Activated CD4-positive, alpha-beta memory T cell treated with anti-CD3 and anti-CD28 coated beads, Interleukin-2, amount 10 ng/mL, durations not matched to agents 7 days and 5 days (primary cell): Measurements from ENCODE around the gene FAM124B. TPM values are rescaled to one million over a fixed set of nuclear protein-coding genes. Genes with fewer than 3 reads are reported as not detected.

ENCODE experiments used
- CTCF ChIA-PET: fragments of 350-600 bp; sonication (Branson Sonifier 250); formaldehyde crosslinking; loops from one replicate; lab custom pipeline; 2021; ENCODE audit warnings: antibody characterized with exemption, inconsistent platforms; lab: Charles Lee
- POLR2A ChIA-PET: fragments of 350-600 bp; sonication (Branson Sonifier 250); formaldehyde crosslinking; loops from one replicate; lab custom pipeline; 2021; ENCODE audit warnings: antibody characterized with exemption; lab: Charles Lee
- DNase-seq: peaks from one replicate; pipeline ENCODE4 v3.0.0-alpha.2; 2020
- H3K27ac Mint-ChIP-seq: one replicate; pipeline ENCODE4 v1.8.0; 2021; ENCODE audit warnings: mild to moderate bottlenecking, mixed read lengths
- H3K27me3 Mint-ChIP-seq: one replicate; pipeline ENCODE4 v1.8.0; 2021; ENCODE audit warnings: mixed read lengths
- H3K36me3 Mint-ChIP-seq: one replicate; pipeline ENCODE4 v1.8.0; 2021; ENCODE audit warnings: low read depth, mixed read lengths
- H3K4me1 Mint-ChIP-seq: one replicate; pipeline ENCODE4 v1.8.0; 2021; ENCODE audit warnings: mixed read lengths
- H3K4me3 Mint-ChIP-seq: one replicate; pipeline ENCODE4 v1.8.0; 2021; ENCODE audit warnings: mild to moderate bottlenecking, mixed read lengths
- H3K9me3 Mint-ChIP-seq: one replicate; pipeline ENCODE4 v1.8.0; 2021; ENCODE audit warnings: mixed read lengths
- total RNA-seq, 2 experiments: library from RNA; stranded (reverse); gene quantifications; one replicate each; pipeline ENCODE4 v1.2.3, GENCODE V29; 2021

Gene FAM124B
- 1 to 10 TPM; 1.2 to 2.1 TPM for total RNA-seq

- Mint-ChIP-seq H3K27me3 (no peaks in the 10 kb centered on the region), H3K36me3 (peaks cover 7% of the 10 kb centered on the region), H3K27ac (peak within 1 kb of the TSS; percentile 81), H3K4me1 (peaks cover 14% of the 10 kb centered on the region), H3K4me3 (peak within 1 kb of the TSS; percentile 65), H3K9me3 (peaks cover 5% of the 10 kb centered on the region)
- ChIA-PET POLR2A (interaction anchor here (1.2 to 3.4 kb wide), 2 partner anchors 10 to 184 kb away, joined by 3 to 15 read pairs; partner anchors contain the start of gene CUL3), CTCF (interaction anchor here (1.6 to 1.7 kb wide), 2 partner anchors 32 to 184 kb away, joined by 5 to 6 read pairs; partner anchors contain the start of gene CUL3)
- DNase-seq: peak; percentile 56
These were observed at the start of gene FAM124B for GRCh38 chr2:224401641-224402342. TSS of gene FAM124B (minus strand) at chr2:224402107. CDS start at chr2:224401768, 339 bp downstream.

GRCh38 chr2:224449212-224450147, 47.6 kb upstream of the FAM124B start:
- CTCF ChIA-PET: interaction anchor here (0.6 to 1.9 kb wide), 11 partner anchors 9 to 479 kb away, joined by 3 to 10 read pairs (median 4); no protein-coding TSS in a partner anchor
- Mint-ChIP-seq H3K9me3 (no peaks in the 10 kb centered on the region), H3K36me3 (no peaks in the 10 kb centered on the region), H3K27me3 (peaks cover 14% of the 10 kb centered on the region), H3K4me1 (no peaks in the 10 kb centered on the region), H3K27ac (no peak overlapping the region), H3K4me3 (no peak overlapping the region)
- no peak for DNase-seq
- POLR2A ChIA-PET: no interaction called here

- POLR2A ChIA-PET: no interaction called here
These were observed 46.3 kb upstream of the FAM124B start for GRCh38 chr2:224448236-224448635.

GRCh38 chr2:224444783-224445182, 42.9 kb upstream of the FAM124B start:
- Mint-ChIP-seq H3K4me3 (no peak overlapping the region), H3K9me3 (no peaks in the 10 kb centered on the region), H3K36me3 (no peaks in the 10 kb centered on the region), H3K4me1 (peaks cover 7% of the 10 kb centered on the region), H3K27ac (no peak overlapping the region), H3K27me3 (peaks cover 44% of the 10 kb centered on the region)
- CTCF ChIA-PET: no interaction called here
- POLR2A ChIA-PET: no interaction called here
- no peak for DNase-seq

More at GRCh38 chr2:224448236-224448635, 46.3 kb upstream of the FAM124B start:
- no peaks in the 10 kb centered on the region for H3K36me3 Mint-ChIP-seq
- H3K4me1 Mint-ChIP-seq: no peaks in the 10 kb centered on the region
- H3K9me3 Mint-ChIP-seq: no peaks in the 10 kb centered on the region
- H3K4me3 Mint-ChIP-seq: no peak overlapping the region
- H3K27me3 Mint-ChIP-seq: peaks cover 24% of the 10 kb centered on the region
- no peak for DNase-seq
- no peak overlapping the region for H3K27ac Mint-ChIP-seq
- CTCF ChIA-PET: interaction anchor here (0.6 to 1.4 kb wide), 4 partner anchors 20 to 39 kb away, joined by 3 to 4 read pairs (median 4); no protein-coding TSS in a partner anchor

- DNase-seq: no peak
- CTCF ChIA-PET: no interaction called here
- Mint-ChIP-seq H3K36me3 (no peaks in the 10 kb centered on the region), H3K9me3 (no peaks in the 10 kb centered on the region), H3K27me3 (peaks cover 40% of the 10 kb centered on the region), H3K27ac (no peak overlapping the region), H3K4me3 (no peak overlapping the region), H3K4me1 (peaks cover 7% of the 10 kb centered on the region)
- POLR2A ChIA-PET: no interaction called here
These were observed 42.1 kb upstream of the FAM124B start for GRCh38 chr2:224444021-224444420.

- POLR2A ChIA-PET: no interaction called here
- CTCF ChIA-PET: interaction anchor here (1.4 kb wide), 1 partner anchor 209 kb away, joined by 5 read pairs; no protein-coding TSS in a partner anchor
- H3K4me1 Mint-ChIP-seq: peaks cover 7% of the 10 kb centered on the region
- DNase-seq: no peak
- H3K4me3 Mint-ChIP-seq: peak overlapping the region; percentile 10
- no peak overlapping the region for H3K27ac Mint-ChIP-seq
- H3K9me3 Mint-ChIP-seq: no peaks in the 10 kb centered on the region
- H3K27me3 Mint-ChIP-seq: peaks cover 44% of the 10 kb centered on the region
- H3K36me3 Mint-ChIP-seq: no peaks in the 10 kb centered on the region
These were observed 40.4 kb upstream of the FAM124B start for GRCh38 chr2:224442071-224442967.

- no peak overlapping the region for H3K27ac Mint-ChIP-seq
- no peak for DNase-seq
These were observed 39.1 kb upstream of the FAM124B start for GRCh38 chr2:224440988-224441387.

GRCh38 chr2:224438726-224439125, 36.8 kb upstream of the FAM124B start:
- Mint-ChIP-seq H3K4me3 (no peak overlapping the region), H3K9me3 (no peaks in the 10 kb centered on the region), H3K27me3 (peaks cover 38% of the 10 kb centered on the region), H3K4me1 (peaks cover 10% of the 10 kb centered on the region), H3K27ac (no peak overlapping the region), H3K36me3 (no peaks in the 10 kb centered on the region)
- CTCF ChIA-PET: interaction anchor here (0.6 kb wide), 1 partner anchor 158 kb away, joined by 3 read pairs; no protein-coding TSS in a partner anchor
- POLR2A ChIA-PET: no interaction called here
- no peak for DNase-seq

More at GRCh38 chr2:224440988-224441387, 39.1 kb upstream of the FAM124B start:
- Mint-ChIP-seq H3K4me1 (peaks cover 7% of the 10 kb centered on the region), H3K9me3 (no peaks in the 10 kb centered on the region), H3K4me3 (no peak overlapping the region), H3K36me3 (no peaks in the 10 kb centered on the region), H3K27me3 (peaks cover 46% of the 10 kb centered on the region)
- POLR2A ChIA-PET: no interaction called here
- CTCF ChIA-PET: interaction anchor here (0.8 kb wide), 1 partner anchor 11 kb away, joined by 3 read pairs; no protein-coding TSS in a partner anchor

- POLR2A ChIA-PET: no interaction called here
- peaks cover 26% of the 10 kb centered on the region for H3K27me3 Mint-ChIP-seq
These were observed 34.7 kb upstream of the FAM124B start for GRCh38 chr2:224436634-224437033.

GRCh38 chr2:224434618-224435017, 32.7 kb upstream of the FAM124B start:
- CTCF ChIA-PET: no interaction called here
- Mint-ChIP-seq H3K27me3 (peaks cover 9% of the 10 kb centered on the region), H3K4me3 (no peak overlapping the region), H3K4me1 (peaks cover 8% of the 10 kb centered on the region), H3K36me3 (no peaks in the 10 kb centered on the region), H3K27ac (no peak overlapping the region), H3K9me3 (no peaks in the 10 kb centered on the region)
- POLR2A ChIA-PET: no interaction called here
- no peak for DNase-seq

More at GRCh38 chr2:224436634-224437033, 34.7 kb upstream of the FAM124B start:
- CTCF ChIA-PET: no interaction called here
- no peak overlapping the region for H3K27ac Mint-ChIP-seq
- H3K4me1 Mint-ChIP-seq: peaks cover 8% of the 10 kb centered on the region
- no peaks in the 10 kb centered on the region for H3K9me3 Mint-ChIP-seq
- DNase-seq: no peak
- H3K4me3 Mint-ChIP-seq: no peak overlapping the region
- no peaks in the 10 kb centered on the region for H3K36me3 Mint-ChIP-seq

GRCh38 chr2:224433442-224433841, 31.5 kb upstream of the FAM124B start:
- no peak overlapping the region for H3K4me3 Mint-ChIP-seq
- DNase-seq: no peak
- H3K9me3 Mint-ChIP-seq: no peaks in the 10 kb centered on the region
- POLR2A ChIA-PET: no interaction called here
- H3K27ac Mint-ChIP-seq: no peak overlapping the region
- peaks cover 7% of the 10 kb centered on the region for H3K27me3 Mint-ChIP-seq
- peaks cover 8% of the 10 kb centered on the region for H3K4me1 Mint-ChIP-seq
- no peaks in the 10 kb centered on the region for H3K36me3 Mint-ChIP-seq
- CTCF ChIA-PET: no interaction called here

GRCh38 chr2:224432003-224432579, 30.2 kb upstream of the FAM124B start:
- Mint-ChIP-seq H3K4me3 (no peak overlapping the region), H3K36me3 (no peaks in the 10 kb centered on the region), H3K9me3 (no peaks in the 10 kb centered on the region), H3K27ac (no peak overlapping the region), H3K27me3 (peaks cover 3% of the 10 kb centered on the region), H3K4me1 (peaks cover 8% of the 10 kb centered on the region)
- ChIA-PET CTCF (no interaction called here), POLR2A (no interaction called here)
- no peak for DNase-seq
